ENCODE results near the gene ATG9B. TPM values are rescaled to one million over a fixed set of nuclear protein-coding genes. Genes with fewer than 3 reads are reported as not detected.

Gene ATG9B
- total RNA-seq, 4 donors from 2014 or later = 0.42 TPM; not detected in 3

DNA sequence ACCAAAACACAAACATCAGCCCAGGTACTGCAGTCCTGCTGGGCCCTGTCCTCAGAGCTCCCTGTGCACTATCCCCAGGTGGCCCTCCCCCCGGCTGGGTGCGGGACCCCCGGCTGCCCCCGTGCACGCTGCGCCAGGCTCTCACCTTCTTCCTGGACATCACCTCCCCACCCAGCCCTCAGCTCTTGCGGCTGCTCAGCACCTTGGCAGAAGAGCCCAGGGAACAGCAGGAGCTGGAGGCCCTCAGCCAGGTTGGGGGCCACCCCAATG, 14.3 kb downstream of the ATG9B start:
- H3K27me3 ChIP-seq = peaks cover 0 to 71% (median 21%) of the 10 kb centered on the region in 4 donors
- intact Hi-C loops (cut with DNase I) = loop anchor here (10.0 kb wide), 1 partner anchor 235 kb away; no protein-coding TSS in a partner anchor

DNA sequence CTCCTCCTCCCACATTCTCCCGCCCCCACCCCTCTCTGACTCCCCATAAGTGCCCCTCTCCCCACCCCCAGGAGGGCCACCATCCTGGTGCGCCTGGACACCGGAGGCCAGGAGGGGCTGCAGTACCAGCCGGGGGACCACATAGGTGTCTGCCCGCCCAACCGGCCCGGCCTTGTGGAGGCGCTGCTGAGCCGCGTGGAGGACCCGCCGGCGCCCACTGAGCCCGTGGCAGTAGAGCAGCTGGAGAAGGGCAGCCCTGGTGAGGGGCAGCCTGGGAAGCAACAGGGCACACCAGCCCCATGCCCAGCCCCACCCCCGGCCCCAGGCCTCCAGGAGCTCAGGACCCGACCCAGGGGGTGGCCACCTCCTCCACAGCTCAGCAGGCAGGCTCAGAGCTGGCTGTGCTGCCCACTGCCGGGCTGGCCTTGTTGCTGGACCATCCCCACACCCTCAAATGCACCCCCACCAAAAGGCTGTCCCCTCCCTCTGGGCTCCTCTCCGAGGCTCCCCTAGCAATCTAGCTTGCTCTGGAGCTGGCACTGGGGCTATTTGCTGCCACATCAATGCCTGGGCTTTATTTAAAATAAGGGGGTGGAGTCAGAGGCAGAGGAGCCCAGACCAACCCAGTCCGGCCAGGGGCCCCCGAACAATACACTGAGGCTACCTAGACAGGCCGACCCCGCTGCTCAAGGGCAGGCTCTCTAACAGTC, 14.8 kb downstream of the ATG9B start:
- Histone ChIP-seq H3K4me1 (peaks cover 31 to 43% (median 38%) of the 10 kb centered on the region in 4 donors), H3K4me3 (no peak overlapping the region), H3K27ac (replicated peaks in 1 of 4) (no peak overlapping the region), H3K27me3 (peaks cover 0 to 66% (median 20%) of the 10 kb centered on the region in 4 donors), H3K9me3 (no peaks in the 10 kb centered on the region), H3K36me3 (peaks cover 0 to 45% (median 2%) of the 10 kb centered on the region in 4 donors)
- intact Hi-C loops (cut with DNase I) = loop anchor here (10.0 kb wide), 1 partner anchor 235 kb away; no protein-coding TSS in a partner anchor
- 0% methylated on average over 1 of the region's 22 CpGs for WGBS
- TF ChIP-seq POLR2A (IDR thresholded peaks at IDR 0.05; ENCODE audit: low read depth) = no peak
- no peak for TF ChIP-seq EP300 (IDR thresholded peaks at IDR 0.05)
- DNase-seq (ENCODE audit: extremely low spot score) = no peak

More for the DNA sequence above, 14.3 kb downstream of the ATG9B start:
- no peak overlapping the region for H3K27ac ChIP-seq (replicated peaks in 1 of 4)
- H3K4me3 ChIP-seq = no peak overlapping the region
- 83% methylated on average over 1 of the region's 7 CpGs for WGBS
- H3K36me3 ChIP-seq = peaks cover 0 to 45% (median 2%) of the 10 kb centered on the region in 4 donors
- TF ChIP-seq EP300 (IDR thresholded peaks at IDR 0.05) = no peak
- no peak for TF ChIP-seq POLR2A (IDR thresholded peaks at IDR 0.05; ENCODE audit: low read depth)
- TF ChIP-seq, protein P1, sequence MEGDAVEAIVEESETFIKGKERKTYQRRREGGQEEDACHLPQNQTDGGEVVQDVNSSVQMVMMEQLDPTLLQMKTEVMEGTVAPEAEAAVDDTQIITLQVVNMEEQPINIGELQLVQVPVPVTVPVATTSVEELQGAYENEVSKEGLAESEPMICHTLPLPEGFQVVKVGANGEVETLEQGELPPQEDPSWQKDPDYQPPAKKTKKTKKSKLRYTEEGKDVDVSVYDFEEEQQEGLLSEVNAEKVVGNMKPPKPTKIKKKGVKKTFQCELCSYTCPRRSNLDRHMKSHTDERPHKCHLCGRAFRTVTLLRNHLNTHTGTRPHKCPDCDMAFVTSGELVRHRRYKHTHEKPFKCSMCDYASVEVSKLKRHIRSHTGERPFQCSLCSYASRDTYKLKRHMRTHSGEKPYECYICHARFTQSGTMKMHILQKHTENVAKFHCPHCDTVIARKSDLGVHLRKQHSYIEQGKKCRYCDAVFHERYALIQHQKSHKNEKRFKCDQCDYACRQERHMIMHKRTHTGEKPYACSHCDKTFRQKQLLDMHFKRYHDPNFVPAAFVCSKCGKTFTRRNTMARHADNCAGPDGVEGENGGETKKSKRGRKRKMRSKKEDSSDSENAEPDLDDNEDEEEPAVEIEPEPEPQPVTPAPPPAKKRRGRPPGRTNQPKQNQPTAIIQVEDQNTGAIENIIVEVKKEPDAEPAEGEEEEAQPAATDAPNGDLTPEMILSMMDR (IDR thresholded peaks at IDR 0.05) = no peak
- no peak for TF ChIP-seq POLR2AphosphoS5 (IDR thresholded peaks at IDR 0.05)
- no peak for DNase-seq (ENCODE audit: extremely low spot score)
- peaks cover 35 to 43% (median 38%) of the 10 kb centered on the region in 4 donors for H3K4me1 ChIP-seq
- H3K9me3 ChIP-seq = no peaks in the 10 kb centered on the region

DNA sequence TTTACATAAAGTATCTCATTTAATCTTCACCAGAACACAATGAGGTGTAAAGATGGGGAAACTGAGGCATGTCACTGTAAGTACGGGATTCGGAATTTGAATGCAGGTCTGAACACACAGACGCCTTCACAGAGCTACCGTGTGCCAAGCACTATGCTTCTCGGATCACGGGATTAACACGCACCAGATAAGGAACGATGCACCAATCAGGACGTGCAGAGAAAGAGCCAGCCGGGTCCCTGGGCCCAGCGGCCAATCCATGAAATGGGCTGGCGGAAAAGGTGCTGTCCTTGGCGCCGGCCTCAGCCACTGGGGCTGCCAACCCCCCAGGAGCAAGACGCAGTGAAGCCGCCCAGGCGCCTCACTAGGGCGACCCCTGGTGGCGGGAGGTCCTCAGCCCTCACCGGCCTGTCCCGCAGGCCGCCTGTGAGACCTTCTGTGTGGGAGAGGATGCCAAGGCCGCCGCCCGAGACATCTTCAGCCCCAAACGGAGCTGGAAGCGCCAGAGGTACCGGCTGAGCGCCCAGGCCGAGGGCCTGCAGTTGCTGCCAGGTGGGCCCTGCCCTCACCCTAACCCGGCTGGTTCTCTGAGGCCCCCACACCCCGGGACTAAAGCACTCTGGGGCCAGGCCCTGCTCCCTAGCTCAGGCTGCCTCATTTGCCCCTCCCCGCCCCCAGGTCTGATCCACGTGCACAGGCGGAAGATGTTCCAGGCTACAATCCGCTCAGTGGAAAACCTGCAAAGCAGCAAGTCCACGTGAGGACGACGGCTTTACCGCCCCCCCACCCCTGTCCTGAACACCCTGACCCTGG, 15.6 kb downstream of the ATG9B start:
- no peak overlapping the region for H3K27ac ChIP-seq (replicated peaks in 1 of 4)
- intact Hi-C loops (cut with DNase I) = no loop called here
- no peak for TF ChIP-seq EP300 (IDR thresholded peaks at IDR 0.05)
- TF ChIP-seq, protein P1 (IDR thresholded peaks at IDR 0.05) = peak; percentile 58 to 81 (median 65)
- no peak for TF ChIP-seq POLR2A (IDR thresholded peaks at IDR 0.05; ENCODE audit: low read depth)
- TF ChIP-seq POLR2AphosphoS5 (IDR thresholded peaks at IDR 0.05) = peak in 1 of 2 donors; percentile 52
- WGBS = 57% methylated on average over 31 of the region's 40 CpGs
- peak overlapping the region; percentile 15 to 38 (median 29) for H3K4me3 ChIP-seq
- H3K9me3 ChIP-seq = no peaks in the 10 kb centered on the region
- DNase-seq (ENCODE audit: extremely low spot score) = no peak
- peaks cover 0 to 58% (median 15%) of the 10 kb centered on the region in 4 donors for H3K27me3 ChIP-seq
- peaks cover 23 to 36% (median 33%) of the 10 kb centered on the region in 4 donors for H3K4me1 ChIP-seq
- H3K36me3 ChIP-seq = peaks cover 0 to 45% (median 2%) of the 10 kb centered on the region in 4 donors

DNA sequence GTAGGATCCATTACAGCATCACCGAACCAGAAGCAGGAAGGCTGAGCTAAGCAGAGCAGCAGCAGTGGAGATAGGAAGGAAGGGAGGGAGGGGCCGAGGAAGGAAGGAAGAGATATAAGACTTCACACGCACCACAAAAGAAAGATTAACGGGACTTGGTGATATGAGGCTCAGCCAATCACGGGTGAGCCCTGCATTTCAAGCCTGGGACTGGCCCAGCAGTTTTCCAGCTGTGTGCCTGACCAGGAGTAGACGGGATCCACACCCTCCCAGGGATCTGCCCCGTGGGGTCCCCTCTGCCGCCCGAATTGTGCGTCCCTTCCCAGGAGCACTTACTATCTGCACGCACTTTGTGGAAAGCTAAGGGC, 16.2 kb downstream of the ATG9B start:
- Histone ChIP-seq H3K27me3 (peaks cover 0 to 52% (median 9%) of the 10 kb centered on the region in 4 donors), H3K9me3 (no peaks in the 10 kb centered on the region), H3K36me3 (peaks cover 0 to 46% (median 2%) of the 10 kb centered on the region in 4 donors), H3K27ac (replicated peaks in 1 of 4) (no peak overlapping the region), H3K4me1 (peaks cover 17 to 30% (median 27%) of the 10 kb centered on the region in 4 donors), H3K4me3 (peak overlapping the region in 3 of 4 donors; percentile 27 to 38 (median 31))
- TF ChIP-seq, protein P1 (IDR thresholded peaks at IDR 0.05) = no peak
- TF ChIP-seq EP300 (IDR thresholded peaks at IDR 0.05) = no peak
- no peak for TF ChIP-seq POLR2A (IDR thresholded peaks at IDR 0.05; ENCODE audit: low read depth)
- TF ChIP-seq POLR2AphosphoS5 (IDR thresholded peaks at IDR 0.05) = no peak
- intact Hi-C loops (cut with DNase I) = no loop called here
- no peak for DNase-seq (ENCODE audit: extremely low spot score)
- WGBS = 60% methylated on average over 9 of the region's 11 CpGs

DNA sequence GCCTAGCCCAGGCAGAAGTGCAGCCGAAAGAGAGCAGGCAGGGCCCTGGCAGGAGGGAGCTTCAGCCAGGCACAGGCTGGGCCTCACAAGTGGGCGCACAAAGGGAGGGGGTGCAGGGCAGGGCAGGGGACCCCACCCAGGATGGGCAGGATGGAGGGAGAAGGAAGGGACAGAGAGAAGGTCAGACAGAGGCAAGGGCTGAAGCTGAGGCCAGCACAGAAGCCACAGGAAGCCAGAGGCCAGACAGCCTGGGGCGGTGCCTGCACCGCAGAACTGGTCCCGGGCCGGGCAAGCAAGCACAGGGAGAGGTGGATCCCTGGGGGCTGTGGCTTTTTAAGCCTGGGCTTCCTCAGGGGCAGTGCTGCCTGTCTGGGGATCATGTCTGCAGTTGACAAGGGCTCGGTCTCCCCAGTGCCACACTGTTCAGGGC, 16.8 kb downstream of the ATG9B start:
- Histone ChIP-seq H3K4me3 (no peak overlapping the region), H3K4me1 (peaks cover 11 to 24% (median 21%) of the 10 kb centered on the region in 4 donors), H3K36me3 (peaks cover 0 to 46% (median 2%) of the 10 kb centered on the region in 4 donors), H3K27ac (replicated peaks in 1 of 4) (peak overlapping the region in 1 of 4 donors; percentile 42), H3K27me3 (peaks cover 0 to 46% (median 4%) of the 10 kb centered on the region in 4 donors), H3K9me3 (no peaks in the 10 kb centered on the region)
- intact Hi-C loops (cut with DNase I) = no loop called here
- DNase-seq (ENCODE audit: extremely low spot score) = no peak
- 78% methylated on average over 6 of the region's 7 CpGs for WGBS
- no peak for TF ChIP-seq EP300 (IDR thresholded peaks at IDR 0.05)

All from esophagus muscularis mucosa (tissue), 4 donors.